HG02938 (cell line): Measurements from ENCODE around the gene PSORS1C2.

Experiments used
- ATAC-seq: cut with Tn5 transposase; IDR thresholded peaks from one replicate; pipeline ENCODE4 v1.9.1; 2021; ENCODE audit warnings: mild to moderate bottlenecking, moderate library complexity; ENCODE audit not compliant: unreplicated experiment

Gene PSORS1C2

GRCh38 chr6:31115941-31116560, 22.8 kb downstream of the PSORS1C2 start:
- ATAC-seq, result no peak

DNA sequence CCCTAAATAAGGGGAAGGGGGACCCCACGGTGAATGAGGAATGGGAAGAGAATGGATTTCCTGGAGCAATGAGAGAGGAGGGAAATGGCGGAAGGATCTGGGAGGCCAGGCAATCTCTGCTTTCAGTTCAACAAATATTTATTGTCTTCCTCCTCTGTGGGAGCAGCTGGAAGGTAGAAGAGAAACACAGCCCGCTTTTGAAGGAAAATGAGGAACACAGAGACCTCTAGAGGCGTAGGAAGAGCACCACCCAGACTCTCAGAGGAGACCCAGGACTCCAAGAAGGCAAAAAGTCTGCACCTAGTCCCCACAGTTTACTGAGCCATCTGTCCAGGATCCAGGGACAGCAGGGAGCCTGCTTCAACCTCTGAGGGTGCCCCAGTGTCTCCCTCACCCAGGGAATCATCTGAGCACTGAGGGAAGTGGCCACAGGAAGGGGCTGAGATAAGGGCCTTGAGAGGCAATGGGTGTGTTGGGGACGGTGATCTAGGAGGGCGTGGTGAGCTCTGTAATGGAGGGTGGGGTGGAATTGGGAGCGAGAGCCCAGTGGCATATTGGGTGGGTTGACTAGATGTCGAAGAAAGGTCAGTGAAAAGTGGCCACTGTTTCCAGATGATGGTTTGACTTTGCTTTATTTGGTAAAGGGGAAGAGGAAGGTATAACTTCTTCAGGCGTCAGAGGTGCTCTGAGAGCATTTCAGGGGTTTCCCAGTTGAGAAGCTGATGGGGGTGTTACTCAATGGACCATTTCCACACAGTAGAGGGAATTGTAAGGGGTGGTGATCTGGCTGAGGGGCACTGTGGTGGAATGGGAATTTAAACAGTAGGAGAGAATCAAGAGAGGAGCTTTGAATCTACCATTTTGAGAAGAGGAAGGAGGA, 23.7 kb downstream of the PSORS1C2 start:
- ATAC-seq, result no peak

GRCh38 chr6:31114541-31114878, 24.4 kb downstream of the PSORS1C2 start, which contains the start of gene PSORS1C1:
PSORS1C1 (plus strand) TSS chr6:31114800; CDS start chr6:31129633, 14,833 bp downstream.
- ATAC-seq, result no peak

GRCh38 chr6:31113861-31114540, 24.9 kb downstream of the PSORS1C2 start:
- no peak for ATAC-seq

DNA sequence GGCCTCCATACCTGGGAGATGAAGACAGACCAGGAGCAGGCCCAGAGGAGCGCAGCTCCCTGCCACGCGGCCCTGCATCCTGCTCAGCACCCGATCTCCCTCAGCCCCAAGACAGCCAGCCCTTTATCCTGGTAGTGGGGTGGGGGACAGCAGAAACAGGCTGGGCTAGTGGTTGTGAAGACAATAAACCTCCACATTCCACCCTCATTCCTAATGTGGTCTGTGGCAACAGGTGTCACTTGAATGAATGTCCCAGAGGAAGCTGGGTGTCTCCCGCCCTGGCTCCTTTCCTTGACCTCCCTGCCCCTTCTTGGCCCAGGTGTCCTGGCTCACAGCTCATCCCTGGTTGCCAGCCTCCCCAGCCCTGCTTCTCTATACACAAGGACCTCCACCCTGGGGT, 26.4 kb downstream of the PSORS1C2 start, which contains the start of gene C6orf15:
Gene C6orf15, minus strand, starts transcription at position 98 of the 400 bp plus-strand sequence. Its CDS starts 20 bp downstream, at position 78.
- ATAC-seq, result no peak

DNA sequence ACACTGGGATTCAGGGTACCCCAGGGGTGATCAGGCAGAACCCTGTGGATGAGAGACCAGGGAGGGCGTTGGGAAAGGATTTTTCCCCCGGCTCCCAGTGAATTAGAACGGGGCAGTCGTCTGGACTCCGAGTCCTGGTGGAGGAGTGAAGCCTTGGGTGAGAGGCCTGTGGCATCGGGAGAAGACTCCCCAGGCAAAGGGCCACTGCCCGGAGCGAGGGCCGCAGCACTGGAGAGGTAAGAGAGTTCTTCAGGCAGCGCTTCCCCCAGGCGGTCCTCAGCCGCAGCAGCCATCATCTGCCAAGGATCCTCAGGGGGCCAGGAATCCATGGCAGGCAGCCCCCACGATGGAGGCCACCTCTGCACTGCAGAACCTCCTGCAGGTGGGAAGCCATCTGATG, 27.2 kb downstream of the PSORS1C2 start:
- ATAC-seq, result no peak

DNA sequence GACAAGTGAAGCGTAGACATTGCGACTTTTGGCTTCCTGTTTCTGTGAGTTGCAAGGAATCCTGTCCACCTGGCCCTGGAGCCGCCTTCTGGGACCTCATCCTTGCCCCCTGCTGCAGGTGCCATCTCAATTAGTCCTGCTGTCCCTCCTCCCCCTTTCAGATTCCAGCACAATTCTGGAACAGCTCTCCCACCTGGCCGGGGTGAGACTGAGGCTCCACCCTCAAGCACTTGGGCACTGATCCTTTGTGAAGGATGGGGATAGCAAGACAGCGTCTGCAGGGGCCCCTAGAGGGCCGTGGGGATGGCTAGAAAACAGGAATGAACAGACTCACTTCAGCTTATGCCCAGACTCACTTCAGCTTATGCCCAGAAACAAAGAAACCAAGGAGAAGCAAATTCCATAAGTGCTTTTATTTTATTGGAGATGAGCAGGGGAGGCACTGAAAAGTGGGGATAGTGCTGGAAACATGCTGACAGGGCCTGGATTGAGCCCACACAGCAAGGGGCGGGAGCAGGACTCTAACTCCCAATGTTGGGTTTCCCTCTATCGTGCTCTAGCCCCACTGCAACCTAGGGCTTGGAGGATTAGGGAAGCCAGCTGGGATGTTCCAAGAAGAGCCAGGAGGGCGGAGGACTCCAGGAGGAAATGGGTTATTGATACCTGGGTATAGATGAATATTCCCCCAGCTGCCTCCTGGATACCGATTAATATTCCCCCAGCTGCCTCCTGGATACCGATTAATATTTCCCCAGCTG, 27.9 kb downstream of the PSORS1C2 start:
- ATAC-seq, result no peak

DNA sequence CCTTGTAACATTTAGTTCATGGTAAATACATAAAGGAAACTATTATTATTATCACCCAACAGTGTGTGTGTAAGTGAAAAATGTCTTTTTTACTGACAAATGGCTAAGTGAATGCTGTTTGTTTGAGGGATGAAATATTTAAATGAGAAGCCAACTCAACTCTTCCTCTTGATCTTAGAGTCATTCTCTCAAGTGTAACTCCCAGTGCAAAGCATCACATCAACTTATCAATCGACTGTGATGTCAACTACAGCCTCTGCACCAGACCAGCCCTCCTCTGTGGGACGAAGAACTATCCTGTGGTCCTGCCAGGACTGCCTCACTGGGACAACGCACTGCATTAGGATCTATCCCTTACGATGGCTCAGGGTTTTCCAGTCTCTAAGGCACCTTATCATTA, 31.8 kb downstream of the PSORS1C2 start:
- ATAC-seq, result no peak

GRCh38 chr6:31103136-31103535, 35.7 kb downstream of the PSORS1C2 start:
- ATAC-seq, result no peak

- no peak for ATAC-seq
Observed at GRCh38 chr6:31098449-31098938, 40.4 kb downstream of the PSORS1C2 start.

GRCh38 chr6:31096656-31097055, 42.2 kb downstream of the PSORS1C2 start:
- ATAC-seq, result no peak

DNA sequence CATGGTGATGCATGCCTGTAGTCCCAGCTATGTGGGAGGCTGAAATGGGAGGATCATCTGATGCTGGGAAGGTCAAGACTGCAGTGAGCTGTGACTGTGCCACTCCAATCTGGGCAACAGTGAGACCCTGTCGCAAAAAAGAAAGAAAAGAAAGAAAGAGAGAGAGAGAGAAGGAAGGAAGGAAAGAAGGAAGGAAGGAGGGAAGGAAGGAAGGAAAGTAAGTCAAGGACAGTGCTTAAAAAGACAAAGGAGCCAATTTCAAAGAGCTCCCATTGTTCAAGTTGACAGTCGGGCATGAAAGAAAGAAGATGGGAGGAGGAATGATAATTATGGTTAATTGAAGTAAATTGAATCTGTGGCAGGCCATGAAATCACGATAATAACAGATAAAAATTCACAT, 42.7 kb downstream of the PSORS1C2 start:
- no peak for ATAC-seq

DNA sequence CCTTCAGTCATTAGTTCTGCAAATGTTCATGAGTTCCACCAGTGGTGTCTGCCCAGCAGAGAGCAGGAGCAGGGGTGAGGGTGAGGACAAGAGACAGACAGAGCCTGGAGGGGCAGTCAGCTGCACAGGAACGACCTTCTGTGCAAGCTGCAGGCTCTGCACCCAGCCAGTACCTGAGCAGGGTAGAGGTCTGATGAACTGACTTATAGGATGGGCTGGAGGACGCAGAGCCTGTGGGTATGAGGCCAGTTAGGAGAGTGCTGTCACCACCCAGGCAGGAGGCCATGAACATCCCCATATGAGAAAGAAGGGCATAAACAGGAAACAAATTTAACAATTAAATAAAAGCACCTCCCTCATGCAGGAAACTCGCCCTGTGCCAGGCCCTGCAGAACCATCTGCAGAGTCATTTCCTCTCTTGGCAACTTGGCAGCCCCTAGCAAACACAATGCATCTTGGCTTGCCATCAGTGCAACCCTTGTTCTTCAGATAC, 44.4 kb downstream of the PSORS1C2 start:
- no peak for ATAC-seq

DNA sequence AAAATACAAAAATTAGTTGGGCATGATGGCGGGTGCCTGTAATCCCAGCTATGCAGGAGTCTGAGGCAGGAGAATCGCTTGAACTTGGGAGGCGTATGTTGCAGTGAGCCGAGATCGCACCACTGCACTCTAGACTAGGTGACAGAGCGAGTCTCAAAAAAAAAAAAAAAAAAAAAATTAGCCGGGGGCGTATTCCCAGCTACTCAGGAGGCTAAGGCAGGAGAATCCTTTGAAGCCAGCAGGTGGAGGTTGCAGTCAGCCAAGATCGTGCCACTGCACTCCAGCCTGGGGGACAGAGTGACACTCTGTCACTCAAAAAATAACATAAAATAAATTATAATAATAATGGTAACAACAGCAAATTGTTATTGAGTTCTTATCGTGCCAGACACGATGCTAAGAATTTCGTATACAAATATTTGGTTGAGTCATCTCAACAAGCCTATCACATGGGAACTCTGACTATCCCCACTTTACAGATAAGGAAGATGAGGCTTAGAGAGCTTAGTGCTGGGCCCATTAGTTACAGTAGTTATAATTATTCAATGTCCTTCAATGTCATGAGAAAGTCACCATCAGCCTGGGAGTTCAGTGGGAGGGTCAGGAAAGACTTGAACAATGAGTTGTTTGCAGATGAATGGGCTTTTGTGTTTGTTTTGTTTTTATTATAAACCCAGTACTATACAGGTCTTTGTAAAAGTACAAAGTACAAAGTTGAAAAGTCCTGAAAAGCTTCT, 45.9 kb downstream of the PSORS1C2 start:
- ATAC-seq, result no peak

DNA sequence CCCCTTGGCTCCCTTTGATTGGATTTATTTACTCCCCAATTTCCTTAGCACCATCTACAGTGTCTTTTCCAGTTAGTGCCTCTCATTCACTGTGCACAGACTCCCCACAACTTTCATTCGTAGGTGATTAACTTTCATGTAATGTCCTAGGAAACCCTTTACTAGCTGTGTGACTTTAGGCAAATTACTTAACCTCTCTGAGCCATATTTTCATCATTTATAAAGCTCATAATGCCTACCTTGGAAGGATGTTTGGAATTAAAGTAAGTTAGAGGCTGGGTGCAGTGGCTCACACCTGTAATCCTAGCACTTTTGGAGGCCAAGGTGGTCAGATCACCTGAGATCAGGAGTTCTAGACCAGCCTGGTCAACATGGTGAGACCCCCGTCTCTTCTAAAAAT, 46.6 kb downstream of the PSORS1C2 start:
- ATAC-seq, result no peak

DNA sequence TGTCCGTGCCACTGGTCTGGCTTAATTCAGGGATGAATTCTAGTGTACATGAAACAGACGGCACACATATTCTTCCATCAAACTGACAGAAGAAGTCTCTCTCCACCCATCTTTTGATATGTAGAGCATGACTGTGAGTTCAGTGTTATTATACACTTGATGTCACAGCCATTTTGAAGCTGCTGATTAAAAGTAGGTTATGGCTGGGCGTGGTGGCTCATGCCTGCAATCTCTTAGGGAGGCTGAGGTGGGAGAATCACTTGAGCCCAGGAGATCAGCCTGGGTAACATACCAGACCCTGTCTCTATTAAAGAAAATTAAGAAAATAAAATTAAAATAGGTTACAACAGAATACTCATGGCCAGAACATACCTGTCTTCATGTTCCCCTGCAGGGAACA, 47.2 kb downstream of the PSORS1C2 start:
- ATAC-seq, result no peak

- no peak for ATAC-seq
Observed at GRCh38 chr6:31090973-31091364, 47.9 kb downstream of the PSORS1C2 start.

- ATAC-seq, result no peak
Observed at GRCh38 chr6:31090275-31090972, 48.4 kb downstream of the PSORS1C2 start.
